ENCODE data around the gene FRMD4A. TPM values are rescaled to one million over a fixed set of nuclear protein-coding genes. Genes with fewer than 3 reads are reported as not detected.

Gene FRMD4A
- total RNA-seq, 1 experiment from 2014 or later = 51.1 TPM

DNA sequence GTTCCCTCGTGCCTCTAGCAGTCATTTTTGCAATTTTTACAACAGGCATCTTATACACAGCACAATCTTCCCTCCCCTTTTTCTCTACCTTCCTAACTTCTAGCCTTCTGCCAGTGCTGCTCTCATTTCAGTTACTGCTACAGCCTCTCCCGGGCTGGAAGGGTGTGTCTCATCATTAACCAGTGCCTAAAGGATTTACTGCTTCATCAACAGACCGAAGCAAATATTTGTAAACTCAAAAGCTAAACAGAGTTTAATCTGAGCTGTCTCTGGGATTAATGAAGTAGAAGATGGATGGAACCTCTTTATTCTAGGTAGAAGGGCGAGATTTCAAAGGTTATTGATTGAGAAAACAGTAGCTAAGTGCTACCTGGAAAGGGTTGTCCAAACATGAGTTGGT, 649.6 kb downstream of the FRMD4A start:
- no peak for DNase-seq (ENCODE audit: low read depth)

DNA sequence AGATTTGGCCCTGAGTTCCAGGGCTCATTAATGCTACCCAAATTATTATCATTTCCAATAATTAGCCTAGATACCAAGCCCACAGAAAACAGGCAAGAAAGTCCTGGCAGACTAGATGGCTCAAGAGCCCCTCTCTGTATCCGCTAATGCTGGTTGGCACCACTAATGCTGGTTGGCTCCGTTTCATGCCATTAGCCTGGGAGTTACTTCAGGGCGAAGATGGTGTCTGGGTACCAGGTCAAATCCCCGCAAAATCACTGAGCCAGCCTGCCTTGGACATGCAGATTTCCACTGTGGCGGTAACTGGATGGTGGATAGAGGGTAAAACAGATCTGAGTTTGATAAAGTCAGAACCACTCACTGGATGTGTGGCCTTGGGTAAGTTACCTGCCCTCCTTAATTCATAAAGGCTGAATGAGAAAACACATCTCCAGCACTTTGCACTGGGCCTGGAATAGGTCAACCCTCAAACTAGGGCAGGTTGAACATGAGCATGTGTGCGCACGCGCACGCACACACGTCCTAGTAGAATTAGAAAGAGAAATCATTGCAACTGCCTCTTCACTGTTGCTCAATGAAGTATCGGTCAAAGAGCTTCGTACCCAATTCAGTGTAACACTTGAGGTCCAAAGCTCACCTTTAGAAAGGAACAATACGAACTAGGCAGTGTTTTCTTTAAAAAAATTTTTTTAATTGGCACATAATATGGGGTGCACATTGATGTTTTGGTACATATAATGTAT, 652.5 kb downstream of the FRMD4A start:
- DNase-seq (ENCODE audit: low read depth) = no peak

DNA sequence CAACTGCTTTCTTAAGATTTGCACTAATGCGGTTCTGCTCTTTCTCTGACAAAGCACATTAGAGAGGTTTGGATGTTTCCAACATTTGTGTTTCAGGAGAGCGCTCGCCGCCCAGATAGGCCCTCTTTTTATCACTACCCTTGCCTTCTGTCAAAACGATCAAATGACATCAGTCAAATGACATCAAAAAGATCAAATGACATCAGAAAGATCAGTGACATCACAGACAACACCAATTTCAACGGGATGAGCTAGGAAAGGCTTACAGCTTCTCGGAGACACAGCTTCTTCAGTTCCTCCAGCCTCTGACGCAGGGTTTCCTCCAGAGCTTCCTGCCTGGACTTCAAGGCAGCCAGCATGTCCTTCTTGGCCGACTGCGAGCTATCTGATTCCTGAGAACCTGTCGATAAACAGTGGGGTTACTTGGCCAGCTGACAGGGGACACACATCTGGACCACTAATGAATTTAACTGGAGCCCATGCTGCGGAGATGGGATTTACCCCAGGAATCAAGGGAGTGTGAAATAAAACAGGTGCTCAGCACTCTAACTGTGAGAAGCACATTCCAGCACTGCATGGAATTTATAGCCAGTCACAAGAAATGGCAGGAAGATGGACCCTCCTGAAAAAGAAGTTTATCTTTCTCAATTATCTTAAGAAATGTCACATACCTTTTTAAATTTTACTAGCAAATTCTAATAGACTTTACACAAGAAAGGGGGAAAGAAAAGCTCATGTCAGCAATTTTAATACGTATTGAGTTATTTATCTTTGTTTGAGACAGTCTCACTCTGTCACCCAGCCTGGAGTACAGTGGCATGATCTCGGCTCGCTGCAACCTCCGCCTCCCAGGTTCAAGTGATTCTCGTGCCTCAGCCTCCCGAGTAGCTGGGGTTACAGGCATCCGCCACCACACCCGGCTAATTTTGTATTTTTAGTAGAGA, 655.8 kb downstream of the FRMD4A start:
- DNase-seq (ENCODE audit: low read depth) = no peak

DNA sequence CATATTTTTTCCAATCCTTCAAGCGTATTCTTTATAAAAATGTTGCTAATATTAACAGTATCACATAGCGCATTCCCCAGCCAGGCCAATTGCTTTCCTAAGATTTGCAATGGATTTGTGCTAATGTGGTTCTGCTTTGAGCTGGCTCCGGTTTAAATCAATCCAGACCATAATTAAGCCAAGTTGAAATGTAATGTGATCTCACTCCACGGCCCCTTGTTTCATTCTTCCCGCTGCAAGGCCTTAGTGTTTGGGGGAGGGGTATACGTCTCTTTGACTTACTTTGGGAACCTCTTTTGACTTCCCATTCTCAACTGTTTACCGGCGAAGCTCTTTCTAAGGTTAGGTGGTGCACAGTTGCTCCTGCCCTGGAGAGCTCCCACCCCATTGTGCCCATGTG, 657.6 kb downstream of the FRMD4A start:
- no peak for DNase-seq (ENCODE audit: low read depth)

DNA sequence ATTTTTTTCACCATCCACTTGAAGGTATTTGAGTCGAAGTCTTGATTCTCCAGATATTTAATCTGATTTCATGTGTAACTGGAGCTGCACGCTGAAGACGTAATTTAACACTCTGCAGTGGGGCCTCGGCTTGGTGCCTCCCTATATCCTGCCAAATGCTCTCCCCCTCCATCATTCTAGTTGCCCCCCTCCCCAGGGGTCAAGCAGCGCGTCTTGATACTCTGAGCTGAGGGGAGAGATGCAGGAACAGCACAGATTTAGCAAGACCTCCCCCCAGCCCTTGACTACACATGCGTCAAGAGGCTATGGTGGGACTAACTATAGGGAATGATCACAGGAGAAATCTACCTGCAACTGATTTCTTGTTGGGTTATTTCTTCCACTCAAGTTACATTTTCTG, 658.2 kb downstream of the FRMD4A start:
- no peak for DNase-seq (ENCODE audit: low read depth)

DNA sequence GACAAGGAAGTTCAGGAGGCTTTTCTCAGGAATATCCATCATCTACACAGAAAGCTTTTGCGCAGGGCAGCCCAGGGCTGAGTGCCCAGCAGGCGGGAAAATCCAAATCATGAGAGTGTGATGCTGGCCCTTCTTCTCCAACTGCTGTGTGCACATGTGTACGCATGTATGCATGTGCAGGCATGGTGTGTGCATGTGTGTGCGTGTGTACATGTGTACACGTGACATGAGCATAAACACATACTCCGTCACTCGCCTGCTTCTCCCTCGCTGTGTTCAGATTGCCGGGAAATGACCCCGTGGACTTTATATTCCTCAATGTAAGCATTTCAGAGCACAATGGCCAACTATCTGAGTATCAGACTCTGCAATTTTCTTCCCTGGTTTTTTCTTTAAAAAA, 658.8 kb downstream of the FRMD4A start:
- no peak for DNase-seq (ENCODE audit: low read depth)

DNA sequence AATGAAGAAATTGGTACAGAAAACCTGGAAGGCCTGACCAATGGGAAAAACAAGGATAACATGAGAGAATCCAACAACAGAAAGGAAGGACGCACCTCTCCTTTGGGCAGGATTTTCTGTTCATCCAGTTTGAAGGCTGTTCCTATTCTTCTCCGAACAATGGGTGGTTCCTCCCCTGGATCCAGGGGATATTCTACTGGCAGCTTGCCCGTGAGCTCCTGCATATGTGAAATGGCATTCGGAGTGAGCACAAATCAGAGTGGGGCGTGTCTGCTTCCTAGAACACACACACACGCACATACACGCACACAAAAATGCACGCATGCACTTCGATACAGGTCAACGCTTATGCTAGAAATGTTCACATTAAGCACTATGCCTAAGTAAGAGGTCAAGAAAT, 660.4 kb downstream of the FRMD4A start:
- DNase-seq (ENCODE audit: low read depth) = no peak

DNA sequence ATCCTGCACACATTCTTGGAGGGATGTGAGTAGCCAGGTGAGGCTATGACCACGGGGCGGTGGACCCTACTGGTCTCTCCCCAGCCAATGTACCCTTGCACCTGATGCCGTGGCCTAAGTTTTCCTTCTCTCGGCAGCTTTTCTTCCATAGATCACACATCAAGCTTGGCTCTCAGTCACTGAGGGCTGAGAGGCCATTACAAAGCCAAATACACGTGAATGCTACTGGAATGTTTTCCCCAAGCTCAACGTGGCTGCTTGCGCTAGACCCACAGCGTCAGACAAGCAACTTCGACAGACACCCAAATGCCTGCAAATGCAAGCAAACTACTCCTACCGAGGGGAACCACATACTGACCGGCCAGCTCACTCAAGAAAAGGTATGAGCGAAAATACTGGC, 660.8 kb downstream of the FRMD4A start:
- no peak for DNase-seq (ENCODE audit: low read depth)

DNA sequence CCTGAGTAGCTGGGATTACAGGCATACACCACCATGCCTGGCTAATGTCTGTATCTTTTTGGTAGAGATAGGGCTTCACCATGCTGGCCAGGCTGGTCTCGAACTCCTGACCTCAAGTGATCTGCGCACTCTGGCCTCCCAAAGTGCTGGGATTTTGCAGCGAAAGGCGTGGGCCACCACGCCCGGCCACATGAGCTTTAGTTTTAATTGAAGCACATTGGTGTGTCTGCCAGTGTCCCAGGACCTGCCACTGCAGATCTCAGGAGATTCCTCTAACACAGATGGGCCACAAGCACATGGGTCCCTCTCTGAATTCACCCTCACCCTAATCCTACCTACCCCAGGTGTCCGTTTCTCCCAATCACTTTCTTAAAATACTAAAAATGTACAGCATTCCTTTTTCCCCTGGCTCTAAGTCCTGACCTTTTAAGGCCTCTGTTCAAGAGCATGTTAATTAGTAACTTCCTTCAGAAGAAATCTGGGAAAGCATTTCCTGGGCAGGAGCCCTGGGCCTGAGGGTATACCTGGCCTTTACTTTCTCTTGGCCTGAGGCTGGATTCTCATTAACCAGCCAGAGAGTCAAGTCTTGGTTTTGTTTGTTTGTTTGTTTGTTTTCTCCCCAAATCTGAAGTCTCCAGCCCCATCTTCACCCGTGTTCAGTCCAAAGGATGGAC, 661.4 kb downstream of the FRMD4A start:
- no peak for DNase-seq (ENCODE audit: low read depth)

DNA sequence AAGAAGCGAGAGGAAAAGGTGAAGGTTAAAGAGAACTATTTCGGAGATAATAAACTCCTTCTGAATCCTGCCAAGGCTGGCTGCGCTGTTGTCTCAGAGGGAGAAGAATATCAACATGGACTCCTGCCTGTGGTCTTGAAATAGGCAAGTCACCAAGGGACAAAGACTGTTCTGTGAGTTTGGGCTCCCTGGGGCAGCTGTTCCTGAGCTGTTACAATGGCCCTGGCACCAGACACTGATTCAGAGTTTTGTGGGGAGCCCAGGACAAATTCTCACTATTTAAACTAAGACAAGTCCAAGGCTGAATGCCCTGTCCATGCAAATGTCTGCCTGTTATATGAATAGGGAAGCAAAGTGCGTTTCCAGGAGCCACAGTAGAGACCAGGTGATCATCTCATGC, 662.6 kb downstream of the FRMD4A start:
- no peak for DNase-seq (ENCODE audit: low read depth)

DNA sequence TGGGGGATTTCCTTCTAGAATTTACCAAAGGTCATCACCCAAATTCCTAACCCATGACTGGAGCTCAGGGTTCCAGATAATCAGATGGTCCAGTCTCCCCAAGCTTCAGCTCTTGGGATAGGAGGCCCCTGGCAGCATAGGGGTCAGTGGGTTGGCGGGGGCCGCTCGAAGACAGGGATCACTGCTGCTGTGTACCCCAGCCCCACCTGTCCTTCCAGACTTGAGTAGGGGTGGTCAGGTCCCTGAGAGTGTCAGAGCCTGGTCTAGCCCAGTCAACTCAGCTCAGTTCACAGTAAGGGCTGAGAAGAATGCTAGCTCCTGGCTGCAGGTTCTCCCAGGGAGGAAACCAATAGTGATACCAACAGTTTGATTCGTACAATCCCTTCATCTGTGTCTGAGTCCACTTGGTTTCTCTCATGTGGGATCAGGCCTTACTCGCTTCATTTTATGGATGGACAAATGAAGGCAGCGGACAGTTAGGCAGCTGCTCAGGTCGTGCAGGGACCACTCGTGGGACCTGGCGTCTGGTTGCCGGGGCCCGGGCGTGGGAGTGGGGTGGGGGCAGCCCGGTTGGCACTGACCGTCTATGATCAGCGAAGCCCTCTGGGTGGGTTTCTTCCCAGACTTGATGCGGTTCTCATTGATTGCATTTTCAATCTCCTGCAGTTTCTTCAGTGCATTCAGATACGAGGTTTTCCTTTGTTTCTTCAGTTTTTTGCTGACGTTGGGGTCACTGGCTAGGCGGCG, 665.0 kb downstream of the FRMD4A start:
- DNase-seq (ENCODE audit: low read depth) = no peak

DNA sequence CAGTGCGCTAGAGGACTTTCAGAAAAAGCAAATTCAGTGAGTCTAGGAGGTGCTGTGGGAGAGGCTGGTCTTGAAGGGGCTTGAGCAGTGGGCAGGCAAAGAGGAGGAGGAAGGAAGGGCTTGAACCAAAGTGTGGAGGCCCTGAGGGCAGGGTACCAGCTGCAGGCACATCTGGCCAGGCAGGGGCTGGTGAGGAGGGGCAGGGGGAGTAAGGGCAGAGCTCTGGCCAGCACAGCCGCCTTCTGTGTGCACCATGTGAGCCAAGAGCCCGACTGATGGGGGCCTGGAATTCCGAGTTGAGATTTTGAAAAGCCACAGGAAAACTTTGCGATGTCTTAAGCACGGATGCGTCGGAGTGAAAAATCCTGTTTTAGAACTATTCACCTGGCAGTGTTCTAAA, 669.5 kb downstream of the FRMD4A start:
- DNase-seq (ENCODE audit: low read depth) = no peak

DNA sequence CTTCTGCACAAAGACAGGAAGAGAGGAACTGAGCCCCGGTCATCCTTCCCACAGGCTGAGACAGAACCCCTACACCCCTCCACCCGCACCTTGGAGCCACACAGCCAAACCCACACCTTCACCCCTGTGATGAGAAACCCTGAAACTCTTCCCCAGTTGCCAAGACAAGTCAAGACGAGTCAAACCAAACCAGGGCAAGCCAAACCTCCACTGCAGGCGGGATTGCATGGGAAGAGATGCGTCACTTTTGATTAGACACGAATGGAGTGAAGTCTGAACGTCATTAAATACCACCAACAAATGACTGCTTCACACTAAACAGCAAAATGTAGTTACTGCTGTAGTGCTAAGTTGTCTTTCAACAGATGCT, 670.2 kb downstream of the FRMD4A start:
- DNase-seq (ENCODE audit: low read depth) = peak; percentile 25

DNA sequence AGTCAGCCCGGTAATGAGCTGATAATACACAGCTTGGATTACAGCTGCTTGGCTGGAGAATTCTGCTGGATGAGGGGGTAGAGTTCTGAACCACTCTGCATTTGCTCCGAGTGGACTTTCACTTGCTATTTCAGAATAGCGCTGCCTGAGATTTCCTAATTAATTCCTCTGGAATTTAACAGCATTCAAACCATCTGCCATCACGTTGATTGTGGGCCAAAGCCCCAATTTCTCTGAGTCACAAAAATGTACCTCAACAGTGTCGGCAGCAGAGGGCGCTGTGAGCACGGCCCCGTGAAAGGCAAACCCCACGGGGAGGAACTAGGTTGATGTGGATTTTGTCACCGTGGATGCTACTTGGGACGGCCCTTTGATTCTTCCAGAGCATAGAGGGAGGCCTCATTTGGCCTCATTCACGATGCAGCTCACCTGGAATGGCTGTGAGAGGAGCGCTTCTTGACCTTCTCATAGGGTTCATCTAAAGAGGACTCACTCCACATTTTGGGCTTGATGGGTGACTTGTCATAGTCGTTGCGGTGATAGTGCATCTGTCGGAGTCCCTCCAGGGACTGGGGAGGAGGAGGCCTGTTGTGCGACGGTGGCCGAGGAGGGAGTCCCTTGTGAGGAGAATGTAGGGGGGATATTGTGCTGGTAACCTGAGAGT, 670.7 kb downstream of the FRMD4A start:
- peak; percentile 61 for DNase-seq (ENCODE audit: low read depth)

DNA sequence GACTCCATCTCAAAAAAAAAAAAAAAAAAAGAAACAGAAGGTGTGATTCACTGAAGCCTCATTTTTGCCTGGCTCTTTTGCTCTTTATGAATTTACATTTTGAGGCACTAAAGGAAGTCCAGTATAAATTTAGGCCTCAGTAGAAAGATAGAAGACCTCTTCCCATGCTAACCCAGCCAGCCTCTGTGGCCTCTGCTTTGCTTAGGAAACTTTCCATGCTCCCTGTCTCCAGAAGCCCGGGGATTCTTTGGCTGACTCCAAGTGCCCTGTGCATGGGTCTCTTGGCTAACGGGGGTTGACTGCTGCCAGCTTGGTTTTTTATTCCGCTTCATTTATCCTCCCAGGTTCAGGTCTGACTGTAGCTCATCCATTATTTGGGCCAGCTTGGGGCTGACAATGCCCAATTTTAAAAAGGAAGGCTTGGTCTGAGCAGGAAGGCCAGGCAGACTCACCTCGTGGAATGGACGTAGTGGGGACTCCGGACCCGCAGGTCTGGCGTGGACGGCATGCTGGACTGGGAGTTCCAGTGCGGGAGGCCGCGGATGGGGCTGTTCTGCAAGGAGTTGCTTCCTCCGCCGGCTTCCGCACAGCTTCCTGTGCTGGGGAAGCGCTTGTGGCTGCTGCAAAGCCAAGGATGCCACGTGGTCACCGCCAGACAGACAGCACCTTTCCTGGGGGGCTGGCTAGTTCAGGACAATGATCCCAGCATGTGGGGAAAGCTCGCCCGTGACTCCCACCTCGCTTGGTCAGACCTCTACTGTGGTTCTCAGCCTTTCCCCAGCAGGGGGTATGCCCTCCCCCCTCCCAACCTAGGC, 671.6 kb downstream of the FRMD4A start:
- DNase-seq (ENCODE audit: low read depth) = no peak

DNA sequence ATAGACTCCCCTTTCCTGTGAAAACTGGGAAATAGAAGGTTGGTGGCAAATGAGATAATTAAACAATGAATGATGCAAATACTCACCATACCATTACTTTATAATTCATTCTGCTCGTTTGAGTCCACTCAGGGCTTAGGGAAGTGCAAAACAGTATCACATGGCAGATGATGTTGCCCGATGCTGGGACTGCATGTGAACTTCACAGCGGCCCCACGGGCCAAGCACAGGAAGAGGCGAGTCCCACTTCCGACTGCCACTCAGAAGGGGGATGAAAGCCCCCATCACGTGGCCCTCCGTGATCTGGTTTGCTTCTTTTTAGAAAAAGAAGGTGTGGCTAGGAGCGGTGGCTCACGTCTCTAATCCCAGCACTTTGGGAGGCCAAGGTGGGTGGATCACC, 672.5 kb downstream of the FRMD4A start:
- DNase-seq (ENCODE audit: low read depth) = no peak

DNA sequence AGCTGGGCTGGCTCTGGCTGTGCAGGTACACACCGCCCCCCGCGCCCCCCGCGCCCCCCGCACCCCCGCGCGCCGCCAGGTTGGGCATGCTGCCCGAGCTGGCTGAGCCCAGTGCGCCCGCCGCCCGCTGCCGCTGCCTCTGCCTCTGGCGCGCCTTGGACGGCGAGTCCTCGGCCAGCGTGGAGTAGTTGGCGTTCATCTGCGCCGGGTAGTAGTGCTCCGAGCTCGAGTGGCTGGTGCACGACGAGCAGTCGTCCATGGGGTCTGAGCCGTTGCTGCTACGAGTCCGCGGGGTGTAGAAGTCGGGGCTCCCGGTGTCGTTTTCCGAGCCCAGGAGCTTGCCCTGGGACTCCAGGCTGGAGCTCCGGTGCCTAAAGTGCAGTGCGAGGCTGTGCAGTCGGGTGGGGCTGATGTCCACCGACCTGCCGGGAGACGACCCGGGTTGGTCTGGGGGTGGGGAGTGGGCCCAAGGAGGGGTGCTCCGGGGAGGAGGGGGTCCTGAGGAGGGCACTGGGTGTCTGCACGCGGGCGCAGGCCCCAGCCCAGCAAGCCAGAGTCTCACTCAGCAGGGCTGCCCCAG, 673.5 kb downstream of the FRMD4A start:
- DNase-seq (ENCODE audit: low read depth) = no peak

DNA sequence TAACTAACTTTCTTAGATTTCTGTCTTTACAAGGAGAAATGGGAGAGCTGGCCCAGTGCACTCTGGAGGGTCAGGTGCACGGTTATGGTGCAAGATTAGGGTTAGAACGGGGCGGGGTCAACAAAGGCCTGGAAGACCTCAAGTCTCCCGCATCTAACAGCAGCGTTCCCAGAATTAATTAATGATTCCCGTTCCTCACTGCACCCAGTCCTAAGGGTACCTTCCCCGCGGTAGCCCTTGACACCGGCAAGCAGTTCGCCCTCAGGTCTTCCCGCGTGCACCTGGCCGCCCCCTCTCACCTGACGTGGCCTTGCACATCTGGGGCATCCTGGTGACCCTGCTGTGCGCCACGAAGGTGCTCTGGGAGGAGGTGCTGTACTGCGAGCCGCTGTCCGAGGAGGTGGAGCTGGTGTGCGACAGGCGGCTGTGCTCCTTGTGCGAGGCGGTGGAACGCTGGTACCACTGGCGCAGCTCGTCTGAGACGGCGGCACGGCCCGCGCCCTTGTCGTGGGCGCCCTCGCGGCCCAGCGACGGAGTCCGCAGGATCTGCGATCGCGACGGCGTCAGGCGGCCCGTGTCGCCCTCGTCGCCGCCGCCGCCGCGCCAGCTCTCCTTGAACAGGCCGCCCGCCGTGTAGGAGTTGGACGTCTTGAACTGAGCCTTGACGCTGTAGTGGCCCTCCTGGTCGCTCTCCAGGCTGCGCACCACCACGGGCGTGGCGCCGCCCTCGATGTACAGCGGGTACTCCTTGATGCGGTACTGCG, 674.2 kb downstream of the FRMD4A start:
- DNase-seq (ENCODE audit: low read depth) = no peak

DNA sequence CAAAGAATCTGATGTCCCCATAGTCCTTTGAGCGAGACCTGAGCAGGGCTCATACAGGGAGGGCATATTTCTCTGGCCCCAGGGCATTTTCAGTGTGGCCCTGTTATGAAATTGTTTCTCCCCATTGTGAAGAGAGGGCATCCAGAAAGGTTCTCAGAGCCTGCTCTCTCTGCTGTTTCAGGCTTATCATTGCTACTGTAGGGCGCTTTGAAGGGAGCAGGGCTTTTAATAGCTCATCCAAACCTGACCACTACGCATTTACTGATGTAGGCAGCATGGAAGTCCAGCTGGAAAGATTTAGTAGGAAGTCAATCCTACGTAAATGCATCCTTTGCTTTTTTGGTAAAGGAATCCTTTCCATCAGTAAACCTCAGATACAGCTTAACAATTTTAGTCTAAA, 675.9 kb downstream of the FRMD4A start:
- no peak for DNase-seq (ENCODE audit: low read depth)
